GM19193 (cell line): ENCODE results near the gene TIAM2.

Experiments used
- POLR2A ChIP-seq: IDR thresholded peaks from 4 replicates; pipeline ENCODE4 v1.6.1; 2011; ENCODE audit not compliant: insufficient read depth, insufficient read length; ENCODE audit errors: extremely low read depth

The TIAM2 gene

DNA sequence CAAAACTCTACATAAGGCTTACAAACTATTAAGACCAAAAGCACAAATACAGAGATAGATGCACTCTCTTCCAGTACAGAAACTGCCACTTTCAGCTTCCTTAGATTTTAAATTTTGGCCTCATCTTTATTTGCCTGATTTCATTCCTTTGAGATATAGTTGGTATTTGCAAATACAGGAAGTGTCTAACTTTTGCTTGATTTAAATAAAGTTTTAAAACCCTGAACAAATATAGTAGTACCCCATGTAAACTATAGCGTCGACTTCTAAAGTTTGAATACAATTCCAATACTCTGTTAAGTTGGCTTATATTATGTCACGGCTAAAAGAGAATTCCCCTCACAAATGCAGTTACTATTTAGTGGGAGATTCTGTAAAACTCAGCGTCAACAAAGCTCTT is 267.5 kb downstream of the TIAM2 start:
- TF ChIP-seq POLR2A = no peak

DNA sequence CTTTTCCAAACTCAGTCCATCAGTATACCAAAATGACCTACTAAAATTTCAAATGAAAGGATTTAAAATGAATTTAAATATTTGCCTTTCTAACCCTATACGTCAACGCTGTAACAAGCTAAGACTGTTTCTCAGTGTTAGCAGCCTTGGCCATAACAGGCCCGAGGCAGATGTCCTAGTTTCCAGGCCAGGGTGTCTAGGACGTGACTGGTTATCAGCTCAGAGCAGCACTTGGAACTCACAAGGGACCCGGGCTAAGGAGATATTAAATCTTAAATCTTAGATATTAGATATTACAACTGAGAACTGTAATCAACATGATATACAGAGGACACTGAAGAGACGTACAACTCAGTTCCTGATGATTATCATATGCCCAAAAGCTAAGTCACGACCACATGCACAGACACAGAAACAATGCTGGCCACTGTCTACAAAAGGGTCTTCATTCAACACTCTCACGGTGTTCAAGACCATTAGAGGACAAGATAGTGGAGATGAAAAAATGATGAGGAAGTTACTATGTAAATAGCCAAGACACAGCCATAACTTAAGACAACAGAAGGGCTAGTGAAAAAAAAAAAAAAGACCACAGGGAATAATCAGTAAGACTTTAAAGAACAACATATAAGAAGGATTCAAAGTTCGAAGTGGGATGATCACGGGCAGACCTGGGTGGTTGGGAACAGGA is 268.4 kb downstream of the TIAM2 start, which contains the start of gene CLDN20:
CLDN20 (plus strand) TSS at position 641 of the 691 bp plus-strand sequence. CDS start 11,707 bp downstream, outside the sequence.
- no peak for TF ChIP-seq POLR2A

- TF ChIP-seq POLR2A = no peak
Observed at GRCh38 chr6:155264693-155265320, 269.7 kb downstream of the TIAM2 start.

GRCh38 chr6:155265843-155266535 is 270.9 kb downstream of the TIAM2 start:
- no peak for TF ChIP-seq POLR2A

GRCh38 chr6:155267411-155267810 is 272.3 kb downstream of the TIAM2 start:
- TF ChIP-seq POLR2A = no peak

- TF ChIP-seq POLR2A = no peak
Observed at GRCh38 chr6:155269765-155270164, 274.6 kb downstream of the TIAM2 start.

GRCh38 chr6:155270561-155271091 is 275.5 kb downstream of the TIAM2 start:
- no peak for TF ChIP-seq POLR2A

DNA sequence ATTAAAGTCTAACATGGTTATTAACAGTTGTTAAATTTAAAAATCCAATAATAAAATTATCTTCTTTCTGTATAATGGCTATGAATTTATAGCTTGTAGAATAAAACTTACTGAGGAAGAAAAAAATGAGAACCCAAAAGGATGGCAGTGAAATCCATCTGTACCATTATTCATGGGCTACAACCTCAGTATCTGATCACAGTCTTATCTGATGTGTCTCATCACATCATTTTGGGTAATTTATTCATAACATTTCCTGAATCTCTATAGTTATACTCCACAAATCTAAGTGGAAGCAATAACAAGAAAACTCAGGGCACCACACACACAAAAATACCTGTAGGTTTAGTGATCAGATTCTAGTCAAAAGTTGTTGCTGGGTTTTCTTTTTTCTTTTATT is 276.0 kb downstream of the TIAM2 start:
- no peak for TF ChIP-seq POLR2A

DNA sequence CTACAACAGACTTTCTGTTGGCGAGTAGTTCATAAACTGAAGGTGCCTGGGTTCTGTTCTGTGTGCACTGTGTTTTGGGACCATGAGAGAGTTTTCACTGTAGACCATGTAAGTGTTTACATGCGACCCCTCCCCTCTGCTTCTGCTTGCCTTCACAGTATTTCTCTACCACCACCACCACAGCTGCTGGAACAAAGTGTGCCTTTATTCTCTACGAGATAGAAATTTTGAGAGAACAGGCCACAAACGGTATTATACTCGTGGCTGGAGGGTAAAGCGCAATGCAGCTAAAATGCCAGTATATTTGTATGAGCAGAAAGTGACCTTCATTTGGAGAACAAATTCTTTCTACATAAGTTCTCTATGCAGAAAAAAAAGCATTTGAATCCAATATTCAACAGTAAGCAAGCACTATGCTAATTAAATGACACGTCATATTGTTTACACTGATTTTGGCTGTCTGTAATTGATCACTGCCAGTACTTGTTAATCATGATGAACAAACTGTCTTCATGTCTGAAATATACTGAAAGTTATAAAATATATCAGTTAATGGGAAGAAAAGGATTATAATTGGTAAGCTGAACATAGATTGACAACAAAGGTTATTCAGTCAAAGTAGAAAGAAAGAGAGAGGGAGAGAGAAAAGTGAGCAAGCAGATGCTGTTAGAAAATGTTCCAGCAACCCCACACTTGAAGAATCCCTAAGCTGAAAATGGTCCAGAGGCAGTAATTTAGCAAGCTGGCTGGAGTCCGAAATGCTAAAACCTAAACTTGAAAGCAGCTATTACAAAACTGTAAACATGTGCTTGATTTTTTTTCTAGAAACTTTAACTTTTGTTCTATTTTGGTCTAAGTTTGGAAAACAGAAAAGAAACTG is 277.5 kb downstream of the TIAM2 start:
- no peak for TF ChIP-seq POLR2A

DNA sequence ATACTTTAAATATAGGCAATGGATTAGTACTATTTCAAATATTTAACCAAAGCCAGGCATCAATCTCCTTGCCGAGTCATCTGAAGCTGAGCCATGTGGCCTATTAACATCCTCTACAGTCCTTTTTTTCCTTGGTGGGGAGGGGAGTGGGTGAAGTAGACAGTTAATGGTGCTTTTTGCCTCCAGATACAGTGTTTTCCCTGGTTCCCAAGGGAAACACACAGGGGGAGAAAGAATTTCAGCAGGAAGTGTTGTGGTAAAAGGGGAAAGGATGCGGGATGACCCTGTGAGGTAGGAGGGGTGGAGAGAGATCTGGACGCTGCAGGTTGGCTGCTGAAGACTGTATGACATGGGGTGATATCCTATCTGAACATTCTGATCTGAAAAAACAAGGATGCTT is 278.3 kb downstream of the TIAM2 start:
- no peak for TF ChIP-seq POLR2A

DNA sequence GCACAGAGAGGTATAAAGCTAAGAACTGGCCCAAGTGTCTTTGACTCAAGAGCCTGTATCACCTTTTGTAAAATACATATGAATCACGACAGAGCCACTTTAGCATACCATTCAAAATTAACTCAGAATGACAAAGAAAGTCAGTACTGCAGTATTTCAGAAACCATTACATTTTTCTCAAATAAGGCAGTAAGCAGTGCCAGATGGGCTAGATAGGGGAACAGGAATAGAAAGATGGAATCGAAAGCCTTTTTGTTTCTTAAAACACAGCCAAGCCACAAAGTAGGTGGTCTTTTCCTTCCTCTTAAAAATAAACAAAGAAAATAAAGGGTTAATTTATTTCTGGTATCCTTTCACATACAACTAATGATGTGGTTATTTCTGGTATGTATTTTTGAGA is 279.0 kb downstream of the TIAM2 start:
- no peak for TF ChIP-seq POLR2A

DNA sequence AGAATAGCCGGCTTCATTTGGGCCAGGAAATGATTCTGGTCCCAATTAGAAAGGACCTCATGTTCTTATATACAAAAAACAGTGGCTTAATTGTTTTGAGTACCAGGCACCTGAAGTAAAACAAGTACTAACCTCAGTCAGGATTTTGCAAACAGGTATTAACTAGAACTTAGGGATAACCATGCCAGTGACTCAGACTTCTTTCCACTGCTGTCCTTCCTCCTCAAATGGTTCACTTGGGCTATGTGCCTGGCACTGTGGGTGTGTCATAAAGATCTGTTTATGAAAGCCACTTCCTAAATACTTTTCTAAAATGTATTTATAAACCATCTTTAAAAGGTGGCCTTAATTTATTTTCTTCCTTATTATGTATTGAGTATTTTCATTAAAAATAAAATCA is 279.4 kb downstream of the TIAM2 start:
- no peak for TF ChIP-seq POLR2A

DNA sequence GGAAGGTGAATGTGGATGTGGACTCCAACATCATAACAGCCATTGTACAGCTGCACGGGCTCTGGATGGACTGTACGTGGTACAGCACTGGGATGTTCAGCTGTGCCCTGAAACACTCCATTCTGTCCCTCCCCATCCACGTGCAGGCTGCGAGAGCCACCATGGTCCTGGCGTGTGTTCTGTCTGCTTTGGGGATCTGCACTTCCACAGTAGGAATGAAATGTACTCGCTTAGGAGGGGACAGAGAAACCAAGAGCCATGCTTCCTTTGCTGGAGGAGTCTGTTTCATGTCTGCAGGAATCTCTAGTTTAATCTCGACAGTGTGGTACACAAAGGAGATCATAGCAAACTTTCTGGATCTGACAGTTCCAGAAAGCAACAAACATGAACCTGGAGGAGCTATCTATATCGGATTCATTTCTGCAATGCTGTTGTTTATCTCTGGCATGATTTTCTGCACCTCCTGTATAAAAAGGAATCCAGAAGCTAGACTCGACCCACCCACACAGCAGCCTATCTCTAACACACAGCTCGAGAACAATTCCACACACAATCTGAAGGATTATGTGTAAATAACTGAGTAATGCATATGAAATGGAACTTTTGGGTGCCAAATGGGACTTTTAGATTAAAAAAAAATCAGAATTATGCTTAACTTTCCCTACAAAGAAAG is 280.8 kb downstream of the TIAM2 start:
- no peak for TF ChIP-seq POLR2A

- TF ChIP-seq POLR2A = no peak
Observed at GRCh38 chr6:155276638-155277037, 281.5 kb downstream of the TIAM2 start.
